ENCODE measurements around the gene DYRK1B. TPM values are rescaled to one million over a fixed set of nuclear protein-coding genes. Genes with fewer than 3 reads are reported as not detected.

The DYRK1B gene
- polyA plus RNA-seq, 1 donor from 2014 or later, result 11.3 TPM

DNA sequence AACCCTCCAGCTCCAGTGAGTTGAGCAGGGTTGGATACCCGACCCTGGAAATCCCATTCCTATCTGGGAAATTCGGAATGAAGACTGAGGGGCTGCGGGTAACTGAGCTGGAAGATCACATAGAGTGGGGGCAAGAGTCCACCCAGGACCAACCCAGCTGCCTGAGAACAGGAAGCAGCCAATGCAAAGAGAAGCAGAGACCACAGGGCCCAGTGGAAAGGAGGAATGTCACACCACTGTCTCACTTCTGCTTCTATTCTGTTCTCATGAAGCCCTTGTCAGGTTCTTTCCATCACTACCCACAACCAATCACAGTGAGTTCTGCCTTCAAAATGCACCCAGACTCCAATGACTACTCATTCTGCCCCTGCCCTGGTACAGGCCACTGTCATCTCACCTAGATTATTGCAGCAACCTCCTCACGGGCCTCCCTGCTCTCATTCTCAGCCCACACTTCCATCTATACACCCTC lies 15.3 kb downstream of the DYRK1B start:
- H3K4me3 ChIP-seq (ENCODE audit: low read length), result no peak overlapping the region
- no peaks in the 10 kb centered on the region for H3K36me3 ChIP-seq (ENCODE audit: insufficient read depth, low read length)
- no peak overlapping the region for H3K27ac ChIP-seq (ENCODE audit: low read length)
- H3K79me2 ChIP-seq (replicated peaks; ENCODE audit: insufficient read depth, low read length), result no peaks in the 10 kb centered on the region
- no peaks in the 10 kb centered on the region for H3F3A ChIP-seq (ENCODE audit: insufficient read depth, low read length, poor library complexity, severe bottlenecking)
- no peak overlapping the region for H3K4me2 ChIP-seq (ENCODE audit: low read length)
- no peak for TF ChIP-seq EP300 (conservative IDR thresholded peaks at IDR 0.05; ENCODE audit: poor library complexity, severe bottlenecking)
- no peak for TF ChIP-seq CTCF (IDR thresholded peaks at IDR 0.05; ENCODE audit: poor library complexity, severe bottlenecking)
- no peak overlapping the region for H2AFZ ChIP-seq (ENCODE audit: low read depth, low read length)
- H3K27me3 ChIP-seq (ENCODE audit: insufficient read depth, low read depth, low read length), result no peaks in the 10 kb centered on the region
- no peaks in the 10 kb centered on the region for H4K20me1 ChIP-seq (ENCODE audit: insufficient read depth)
- H3K9me3 ChIP-seq (ENCODE audit: low read length), result no peaks in the 10 kb centered on the region
- H3K9ac ChIP-seq (ENCODE audit: low read length), result no peak overlapping the region
- H3K9me2 ChIP-seq (ENCODE audit: insufficient read depth, low read length), result no peaks in the 10 kb centered on the region

DNA sequence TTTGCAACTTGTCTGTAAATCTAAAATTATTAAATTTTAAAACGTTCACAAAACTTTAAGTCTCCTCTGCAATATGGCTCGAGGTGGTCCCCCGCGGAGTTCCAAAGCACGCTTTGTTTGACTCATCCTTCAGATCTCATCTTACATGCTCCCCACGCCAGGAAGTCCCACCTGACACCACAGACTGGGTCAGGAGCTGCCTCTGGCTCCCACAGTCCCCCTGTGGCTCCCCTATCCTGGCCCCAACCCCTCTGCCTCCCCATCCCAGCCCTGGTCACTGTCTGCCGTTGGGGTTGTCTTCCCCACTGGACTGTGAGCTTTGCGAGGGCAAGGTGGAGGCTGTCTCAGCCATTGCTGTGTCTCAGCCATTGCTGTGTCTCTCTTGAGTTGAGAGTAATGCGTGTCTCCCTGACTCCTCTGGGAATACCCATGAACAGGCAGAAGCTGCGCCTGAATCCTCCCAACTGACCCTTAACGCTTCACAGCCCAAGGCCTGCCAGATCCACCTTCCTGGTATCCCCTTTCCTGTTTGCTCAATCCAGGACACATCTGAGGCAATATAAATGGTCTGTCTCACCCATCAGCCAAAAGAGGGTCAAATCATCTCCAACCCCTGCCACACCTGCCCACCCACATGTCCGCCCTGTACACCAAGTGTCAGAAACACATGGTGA lies 15.9 kb downstream of the DYRK1B start:
- no peaks in the 10 kb centered on the region for H4K20me1 ChIP-seq (ENCODE audit: insufficient read depth)
- no peak overlapping the region for H3K4me2 ChIP-seq (ENCODE audit: low read length)
- no peaks in the 10 kb centered on the region for H3K79me2 ChIP-seq (replicated peaks; ENCODE audit: insufficient read depth, low read length)
- TF ChIP-seq MXI1 (conservative IDR thresholded peaks at IDR 0.05; ENCODE audit: poor library complexity, severe bottlenecking) (no peak), REST (IDR thresholded peaks at IDR 0.05; ENCODE audit: borderline replicate concordance) (no peak), CTCF (IDR thresholded peaks at IDR 0.05; ENCODE audit: poor library complexity, severe bottlenecking) (no peak), RAD21 (conservative IDR thresholded peaks at IDR 0.05) (no peak), SMC3 (conservative IDR thresholded peaks at IDR 0.05; ENCODE audit: poor library complexity) (no peak), EZH2 (IDR thresholded peaks at IDR 0.05; ENCODE audit: borderline replicate concordance, insufficient read depth, low read length, poor library complexity, severe bottlenecking) (no peak), EP300 (conservative IDR thresholded peaks at IDR 0.05; ENCODE audit: poor library complexity, severe bottlenecking) (no peak), POLR2AphosphoS5 (IDR thresholded peaks at IDR 0.05) (no peak)
- H3K27me3 ChIP-seq (ENCODE audit: insufficient read depth, low read depth, low read length), result no peaks in the 10 kb centered on the region
- no peaks in the 10 kb centered on the region for H3K9me2 ChIP-seq (ENCODE audit: insufficient read depth, low read length)
- no peaks in the 10 kb centered on the region for H3K9me3 ChIP-seq (ENCODE audit: low read length)
- no peak overlapping the region for H3K9ac ChIP-seq (ENCODE audit: low read length)
- no peaks in the 10 kb centered on the region for H3K36me3 ChIP-seq (ENCODE audit: insufficient read depth, low read length)
- no peaks in the 10 kb centered on the region for H3F3A ChIP-seq (ENCODE audit: insufficient read depth, low read length, poor library complexity, severe bottlenecking)
- no peak overlapping the region for H3K27ac ChIP-seq (ENCODE audit: low read length)
- H3K4me3 ChIP-seq (ENCODE audit: low read length), result no peak overlapping the region
- no peak overlapping the region for H2AFZ ChIP-seq (ENCODE audit: low read depth, low read length)
